Skin epidermis (tissue), 12 donors: ENCODE measurements around the gene TCF7L1.

Source experiments
- H3K27ac ChIP-seq, 21 experiments: fragments of 200-600 bp; sonication (generic) in 11 of 21; one replicate each; pipeline ENCODE4 v1.5.0; 2020; ENCODE audit warnings: mild to moderate bottlenecking in 3 of 21, inconsistent platforms in 2 of 21, moderate library complexity in 2 of 21
- H3K4me3 ChIP-seq, 7 experiments: fragments of 200-600 bp; sonication (generic) in 2 of 7; one replicate each; pipeline ENCODE4 v1.5.0; 2020; ENCODE audit warnings: inconsistent platforms in 2 of 7, mild to moderate bottlenecking in 2 of 7, moderate library complexity in 1 of 7

Gene TCF7L1

DNA sequence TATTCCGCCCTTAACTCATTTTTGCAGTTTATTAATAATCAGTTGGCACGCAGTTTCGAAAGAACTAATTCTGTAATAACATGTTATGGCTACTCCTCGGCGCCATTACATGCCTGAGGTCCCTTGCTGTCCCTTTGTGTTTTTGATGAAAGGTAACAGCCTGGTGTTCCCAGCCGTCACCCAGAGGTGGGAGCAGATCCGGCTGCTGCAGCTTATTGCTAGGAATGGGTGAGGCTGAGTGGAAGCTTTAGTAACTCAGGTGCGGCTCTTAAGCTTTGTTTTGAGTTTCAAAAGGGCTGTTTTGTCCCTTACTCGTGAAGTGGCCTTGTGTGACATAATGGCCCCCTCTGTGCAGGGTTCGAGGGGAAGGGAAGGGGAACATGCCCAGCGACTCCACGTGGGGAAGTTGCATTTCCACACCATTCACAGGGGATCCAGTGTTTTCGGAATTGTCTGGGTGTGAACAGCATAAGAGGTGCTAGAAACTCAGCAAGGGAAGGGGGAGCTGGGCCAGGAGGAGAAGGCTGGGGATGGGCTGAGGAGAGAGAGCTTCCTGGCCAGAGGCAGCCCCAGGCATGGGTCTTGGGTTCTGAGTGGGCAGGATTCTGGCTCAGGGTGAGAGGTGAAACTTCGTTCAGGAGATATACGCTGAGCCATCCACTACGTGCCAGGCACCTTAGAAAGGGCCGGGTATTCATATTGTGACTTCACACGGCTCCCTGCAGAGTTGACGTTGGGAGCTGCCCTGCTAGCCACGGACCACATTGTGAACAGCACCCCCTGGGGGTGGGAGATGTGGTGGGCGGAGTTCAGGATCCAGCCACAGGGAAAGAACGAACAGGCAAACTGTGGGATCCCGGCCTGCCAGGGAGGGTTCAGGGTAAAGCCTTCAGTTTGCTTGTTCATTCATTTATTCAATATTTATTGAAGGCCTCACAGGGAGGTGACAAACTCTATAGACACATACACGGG, 110.2 kb downstream of the TCF7L1 start:
- no peak overlapping the region for H3K27ac ChIP-seq
- no peak overlapping the region for H3K4me3 ChIP-seq

GRCh38 chr2:85244828-85245227, 111.6 kb downstream of the TCF7L1 start:
- no peak overlapping the region for H3K4me3 ChIP-seq
- H3K27ac ChIP-seq = no peak overlapping the region

- no peak overlapping the region for H3K4me3 ChIP-seq
These were observed 112.7 kb downstream of the TCF7L1 start for GRCh38 chr2:85245891-85246290.

DNA sequence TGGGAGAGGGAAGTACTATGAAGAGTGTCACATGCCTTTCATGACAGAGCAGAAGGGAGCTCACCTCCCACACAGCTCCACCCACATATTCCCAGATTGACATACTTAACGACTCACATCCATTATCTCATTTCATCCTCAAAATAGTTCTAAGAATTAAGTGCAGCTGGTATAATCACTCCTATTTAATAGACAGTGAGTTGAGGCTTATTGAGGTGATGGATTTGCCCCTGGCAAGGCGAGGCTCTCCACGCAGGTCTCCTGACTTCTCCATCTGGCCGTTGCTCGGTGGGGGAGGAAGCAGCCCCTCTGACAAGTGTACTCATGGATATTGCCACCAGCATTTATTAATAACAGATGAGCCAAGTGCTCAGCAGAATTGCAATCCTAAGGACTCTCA, 113.2 kb downstream of the TCF7L1 start:
- Histone ChIP-seq H3K4me3 (no peak overlapping the region), H3K27ac (no peak overlapping the region)

More at GRCh38 chr2:85245891-85246290, 112.7 kb downstream of the TCF7L1 start:
- no peak overlapping the region for H3K27ac ChIP-seq

- H3K27ac ChIP-seq = no peak overlapping the region
- H3K4me3 ChIP-seq = no peak overlapping the region
These were observed 114.4 kb downstream of the TCF7L1 start for GRCh38 chr2:85247610-85248009.

GRCh38 chr2:85248773-85249509, 115.7 kb downstream of the TCF7L1 start:
- H3K4me3 ChIP-seq = no peak overlapping the region
- peak overlapping the region in 14 of 21 experiments; percentile 0 to 70 (median 38) for H3K27ac ChIP-seq

DNA sequence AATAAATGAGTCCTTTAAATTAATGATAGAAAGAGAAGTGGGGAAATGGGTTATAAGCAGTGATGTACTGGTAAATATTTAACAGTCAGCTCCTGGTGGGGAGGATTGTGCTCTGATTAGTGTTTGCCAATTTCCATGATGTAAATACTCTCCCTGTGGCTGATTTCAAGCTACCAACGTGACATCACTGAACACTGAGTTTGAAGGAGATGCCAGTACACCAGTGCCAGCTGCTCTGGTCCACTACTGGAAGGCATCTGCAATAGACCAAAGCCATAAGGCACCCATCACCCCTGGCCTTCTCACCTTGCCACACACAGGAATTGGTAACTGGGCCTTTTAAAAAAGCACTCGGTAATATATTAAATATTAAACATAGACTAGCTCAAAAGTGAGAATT, 116.9 kb downstream of the TCF7L1 start:
- no peak overlapping the region for H3K4me3 ChIP-seq
- peak overlapping the region in 2 of 21 experiments; percentile 13 to 65 for H3K27ac ChIP-seq

DNA sequence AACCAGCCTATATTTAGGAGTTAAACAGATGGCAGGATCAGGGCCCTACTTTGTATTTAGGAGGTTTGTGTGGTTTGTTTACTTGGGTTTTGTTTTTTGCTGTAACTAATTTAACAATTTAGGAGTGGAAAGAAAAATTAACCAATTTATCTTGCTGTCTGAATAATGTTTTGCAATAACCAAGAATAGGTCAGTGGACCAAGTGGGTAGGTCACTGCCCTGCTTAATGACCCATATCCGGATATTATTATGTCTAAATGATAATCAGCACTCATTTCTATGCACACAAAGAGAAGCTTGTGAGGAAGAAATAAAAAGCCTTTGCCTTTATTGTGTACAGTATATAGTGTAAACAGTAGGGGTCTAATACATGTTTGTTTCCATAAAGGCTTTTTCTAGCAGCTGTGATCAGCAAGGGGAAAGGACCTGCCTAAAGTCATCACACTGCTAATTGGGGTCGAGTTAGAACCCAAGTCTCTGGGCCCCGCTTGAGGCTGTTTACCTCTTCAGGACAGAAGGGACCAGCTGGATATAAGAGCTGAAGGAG, 118.0 kb downstream of the TCF7L1 start:
- Histone ChIP-seq H3K27ac (no peak overlapping the region), H3K4me3 (no peak overlapping the region)

- H3K27ac ChIP-seq = no peak overlapping the region
These were observed 120.7 kb downstream of the TCF7L1 start for GRCh38 chr2:85253890-85254289.

DNA sequence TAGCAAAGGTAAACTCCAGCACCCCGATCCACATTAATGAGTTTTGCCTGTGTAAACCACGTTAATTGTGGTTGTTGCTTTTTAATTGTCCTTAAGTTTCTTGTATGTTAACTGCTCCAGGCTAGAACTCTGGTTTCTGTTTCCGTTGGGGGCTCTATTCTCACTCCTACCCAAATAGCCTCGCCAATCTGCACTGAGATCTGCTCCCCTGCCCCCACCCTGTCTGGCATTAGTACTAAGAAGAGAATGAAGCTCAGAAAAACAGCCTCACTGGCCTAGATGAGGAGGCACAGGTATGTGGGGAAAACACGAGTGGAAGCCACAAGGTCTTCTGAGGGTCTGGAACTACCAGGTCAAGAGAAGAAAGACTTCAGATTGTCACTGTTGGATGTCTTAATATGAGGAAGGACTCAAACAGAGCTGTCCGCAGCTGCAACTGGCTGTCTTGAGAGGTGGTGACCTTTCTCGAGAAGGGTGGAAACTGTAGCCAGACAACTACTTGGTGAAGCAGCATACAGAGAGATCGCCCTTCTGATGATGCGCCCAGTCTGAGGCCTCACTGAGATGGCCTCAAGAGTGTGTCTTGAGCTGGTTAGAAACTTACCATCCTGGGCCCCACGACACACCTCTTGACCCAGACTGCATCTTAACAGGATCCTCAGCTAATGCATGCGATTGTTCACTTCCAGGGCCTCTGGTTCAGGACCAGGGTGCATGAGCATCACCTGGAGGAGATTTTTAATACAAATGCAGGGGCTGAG, 121.5 kb downstream of the TCF7L1 start:
- H3K4me3 ChIP-seq = no peak overlapping the region
- peak overlapping the region in 1 of 21 experiments; percentile 42 for H3K27ac ChIP-seq

More at GRCh38 chr2:85253890-85254289, 120.7 kb downstream of the TCF7L1 start:
- H3K4me3 ChIP-seq = no peak overlapping the region

DNA sequence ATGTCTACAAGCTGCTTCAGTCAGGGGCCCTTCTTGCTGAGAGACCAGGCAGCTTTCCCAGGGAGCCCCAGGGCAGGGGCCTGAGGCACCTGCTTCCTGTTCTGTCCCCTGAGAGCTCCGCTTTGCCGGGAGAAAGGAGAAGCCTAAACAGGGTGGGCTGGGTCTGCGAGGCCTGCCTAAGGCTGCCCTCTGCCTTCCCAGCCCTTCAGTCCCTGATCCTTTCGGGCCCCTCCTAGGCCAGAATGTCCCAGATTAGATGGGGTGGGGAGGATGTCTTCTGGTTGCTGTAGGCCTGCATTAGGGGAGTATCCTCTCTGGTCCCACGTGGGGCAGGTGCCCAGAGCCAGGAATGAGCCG, 122.2 kb downstream of the TCF7L1 start:
- peak overlapping the region in 3 of 21 experiments; percentile 36 to 65 (median 42) for H3K27ac ChIP-seq
- no peak overlapping the region for H3K4me3 ChIP-seq

GRCh38 chr2:85255813-85256594, 122.8 kb downstream of the TCF7L1 start:
- Histone ChIP-seq H3K4me3 (no peak overlapping the region), H3K27ac (peak overlapping the region in 7 of 21 experiments; percentile 1 to 65 (median 36))

DNA sequence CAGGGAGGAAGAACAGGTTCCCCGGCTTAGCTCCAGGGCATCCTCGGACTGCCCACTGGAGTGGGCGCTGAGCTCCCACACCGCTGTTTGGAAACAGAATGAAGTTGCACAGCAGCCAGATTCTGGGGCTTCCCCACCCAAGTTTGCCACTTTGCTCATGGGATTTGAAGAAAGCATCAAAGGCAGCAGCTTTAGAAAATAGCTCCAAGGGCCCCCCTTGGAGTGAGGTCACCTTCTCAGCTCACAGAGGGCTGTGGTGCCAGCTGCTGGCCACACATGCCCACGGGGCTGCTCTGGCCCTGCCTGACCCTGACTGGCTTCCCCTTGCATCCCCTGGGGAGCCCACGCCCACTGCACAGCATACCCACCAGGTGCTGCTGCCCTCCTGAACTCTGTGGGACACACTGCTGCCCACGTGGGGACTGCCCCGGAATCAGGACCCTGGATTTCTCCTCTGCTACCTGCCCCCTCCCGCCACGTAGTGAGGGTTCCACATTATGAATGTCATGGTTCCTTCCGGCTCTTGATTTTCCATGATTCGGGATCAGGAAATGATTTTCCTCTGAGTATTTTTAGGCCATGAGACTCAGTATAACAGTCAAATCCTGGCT, 124.3 kb downstream of the TCF7L1 start:
- Histone ChIP-seq H3K4me3 (no peak overlapping the region), H3K27ac (peak overlapping the region in 10 of 21 experiments; percentile 5 to 79 (median 26))

- peak overlapping the region in 9 of 21 experiments; percentile 11 to 79 (median 42) for H3K27ac ChIP-seq
- no peak overlapping the region for H3K4me3 ChIP-seq
These were observed 124.9 kb downstream of the TCF7L1 start for GRCh38 chr2:85257970-85258605.

- Histone ChIP-seq H3K27ac (peak overlapping the region in 14 of 21 experiments; percentile 2 to 81 (median 48)), H3K4me3 (no peak overlapping the region)
These were observed 126.0 kb downstream of the TCF7L1 start for GRCh38 chr2:85259101-85259590.

DNA sequence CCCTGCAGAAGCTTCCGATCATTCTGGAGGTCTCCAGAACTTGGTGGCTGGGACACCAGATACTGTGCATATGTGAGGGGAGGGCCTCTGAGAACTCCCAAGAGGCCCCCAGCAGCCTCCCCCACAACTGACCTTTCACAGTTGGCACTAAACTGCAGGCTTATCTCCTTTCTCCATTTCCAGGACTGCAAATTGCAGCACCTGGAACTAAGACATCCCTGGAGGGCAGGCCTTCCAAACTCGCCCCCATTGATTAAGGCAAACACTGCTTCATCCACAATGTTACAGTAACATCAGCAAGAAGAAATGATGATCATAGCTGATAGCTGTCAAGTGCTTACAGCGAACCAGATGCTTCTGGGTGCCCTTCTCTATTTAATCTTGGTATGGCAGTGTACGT, 126.7 kb downstream of the TCF7L1 start:
- Histone ChIP-seq H3K27ac (peak overlapping the region in 14 of 21 experiments; percentile 0 to 81 (median 48)), H3K4me3 (no peak overlapping the region)

DNA sequence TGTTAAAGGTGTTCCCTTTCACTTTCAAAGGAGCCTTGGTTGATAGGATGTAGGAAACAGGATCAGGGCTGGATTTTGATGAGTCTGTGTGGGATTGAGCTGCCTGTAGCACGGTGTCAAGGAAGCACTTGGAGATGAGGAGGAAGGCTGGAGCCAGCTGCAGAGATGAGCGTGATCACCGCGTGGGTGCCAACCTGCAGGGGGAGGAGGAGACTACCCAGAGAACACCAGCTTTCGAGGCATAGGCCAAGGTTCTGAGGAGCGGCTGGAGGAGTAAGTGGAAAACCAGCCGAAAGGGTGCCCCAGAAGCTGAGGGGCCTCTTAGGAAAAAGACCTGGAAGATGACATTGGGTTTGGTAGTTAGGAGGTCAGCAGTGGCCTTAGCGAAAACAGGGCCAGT, 130.4 kb downstream of the TCF7L1 start:
- Histone ChIP-seq H3K4me3 (no peak overlapping the region), H3K27ac (no peak overlapping the region)

- no peak overlapping the region for H3K27ac ChIP-seq
- H3K4me3 ChIP-seq = no peak overlapping the region
These were observed 131.3 kb downstream of the TCF7L1 start for GRCh38 chr2:85264471-85264870.
